Loucy (cell line): ENCODE measurements around the gene CDK1.

Experiments used
- H2AFZ ChIP-seq: fragments of 200-600 bp; sonication (generic); 2 replicates; pipeline ENCODE4 v1.6.0; 2016; ENCODE audit warnings: antibody characterized with exemption, mild to moderate bottlenecking, low read length, moderate library complexity
- H3F3A ChIP-seq: fragments of 200-600 bp; 2 replicates; pipeline ENCODE4 v1.6.0; 2016; ENCODE audit warnings: antibody characterized with exemption, low read depth, mild to moderate bottlenecking
- H3K27me3 ChIP-seq: fragments of 200-600 bp; sonication (generic); 2 replicates; pipeline ENCODE4 v1.6.1; 2014; ENCODE audit warnings: low read length, mild to moderate bottlenecking; ENCODE audit not compliant: insufficient read depth, poor library complexity, severe bottlenecking
- H3K36me3 ChIP-seq: fragments of 200-600 bp; sonication (generic); 2 replicates; pipeline ENCODE4 v1.6.1; 2016; ENCODE audit warnings: low read length; ENCODE audit not compliant: insufficient read depth
- H3K4me1 ChIP-seq: fragments of 200-600 bp; sonication (generic); 2 replicates; pipeline ENCODE4 v1.5.1; 2014; ENCODE audit warnings: low read length, mild to moderate bottlenecking; ENCODE audit not compliant: insufficient read depth, poor library complexity, severe bottlenecking
- H3K4me2 ChIP-seq: fragments of 200-600 bp; sonication (generic); 2 replicates; pipeline ENCODE4 v1.6.0; 2014; ENCODE audit warnings: antibody characterized with exemption, low read length, low read depth, mild to moderate bottlenecking; ENCODE audit not compliant: poor library complexity, severe bottlenecking
- H3K4me3 ChIP-seq: fragments of 200-600 bp; sonication (generic); 2 replicates; pipeline ENCODE4 v1.5.1; 2014; ENCODE audit warnings: low read length, mild to moderate bottlenecking, mixed read lengths; ENCODE audit not compliant: poor library complexity, severe bottlenecking
- H3K79me2 ChIP-seq: fragments of 200-600 bp; sonication (generic); 2 replicates; pipeline ENCODE4 v1.6.1; 2014; ENCODE audit warnings: low read length; ENCODE audit not compliant: insufficient read depth
- H3K9ac ChIP-seq: fragments of 200-600 bp; sonication (generic); 2 replicates; pipeline ENCODE4 v1.6.0; 2014; ENCODE audit warnings: mild to moderate bottlenecking, low read depth, low read length, moderate library complexity; ENCODE audit not compliant: poor library complexity, severe bottlenecking
- H3K9me2 ChIP-seq: fragments of 200-600 bp; sonication (generic); replicated peaks from 2 replicates; pipeline ENCODE4 v1.6.1; 2016; ENCODE audit warnings: low read depth, low read length, mixed read lengths
- H3K9me3 ChIP-seq: fragments of 200-600 bp; sonication (generic); 2 replicates; pipeline ENCODE4 v1.6.1; 2014; ENCODE audit warnings: mild to moderate bottlenecking, antibody characterized with exemption, low read length, low read depth; ENCODE audit not compliant: insufficient read depth
- H4K20me1 ChIP-seq: fragments of 200-600 bp; sonication (generic); 2 replicates; pipeline ENCODE4 v1.6.0; 2014; ENCODE audit warnings: antibody characterized with exemption, low read length, mild to moderate bottlenecking; ENCODE audit not compliant: insufficient read depth, poor library complexity, severe bottlenecking
- EZH2phosphoT487 ChIP-seq: fragments of 200-600 bp; IDR thresholded peaks from 2 replicates; pipeline ENCODE4 v1.6.1; 2018; ENCODE audit warnings: antibody characterized with exemption, mild to moderate bottlenecking, moderate library complexity, borderline replicate concordance
- TF ChIP-seq, protein P1 (sequence below): fragments of 200-600 bp; sonication (generic); conservative IDR thresholded peaks from 2 replicates; pipeline ENCODE4 v1.5.1; 2014; ENCODE audit warnings: mild to moderate bottlenecking, antibody characterized with exemption, low read length

The CDK1 gene

DNA sequence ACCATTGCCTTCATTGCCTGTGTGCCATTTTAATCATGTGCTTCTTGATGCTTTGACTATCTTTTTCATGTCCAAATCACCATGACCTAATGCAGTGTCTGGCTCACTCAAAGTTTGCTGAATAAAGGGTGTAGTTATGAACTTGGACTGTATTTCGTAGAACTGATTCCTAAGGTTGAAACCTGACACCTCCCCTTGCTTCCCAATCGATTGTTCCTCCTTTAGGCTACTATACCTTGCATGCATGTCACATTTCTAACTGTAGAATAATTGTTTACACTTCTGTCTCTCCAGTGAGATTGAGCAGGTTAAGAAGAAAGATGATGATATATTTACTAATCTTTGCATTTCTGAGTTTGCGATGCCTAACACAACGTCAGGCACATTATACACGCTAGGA is 41.0 kb upstream of the CDK1 start:
- Histone ChIP-seq H2AFZ (no peak overlapping the region), H3K27me3 (no peaks in the 10 kb centered on the region), H3K79me2 (no peaks in the 10 kb centered on the region), H4K20me1 (no peaks in the 10 kb centered on the region), H3K36me3 (no peaks in the 10 kb centered on the region), H3K4me1 (no peaks in the 10 kb centered on the region), H3K9me2 (no peaks in the 10 kb centered on the region), H3F3A (no peaks in the 10 kb centered on the region), H3K9ac (no peak overlapping the region), H3K9me3 (no peaks in the 10 kb centered on the region), H3K4me3 (no peak overlapping the region), H3K4me2 (no peak overlapping the region)
- TF ChIP-seq, protein P1, sequence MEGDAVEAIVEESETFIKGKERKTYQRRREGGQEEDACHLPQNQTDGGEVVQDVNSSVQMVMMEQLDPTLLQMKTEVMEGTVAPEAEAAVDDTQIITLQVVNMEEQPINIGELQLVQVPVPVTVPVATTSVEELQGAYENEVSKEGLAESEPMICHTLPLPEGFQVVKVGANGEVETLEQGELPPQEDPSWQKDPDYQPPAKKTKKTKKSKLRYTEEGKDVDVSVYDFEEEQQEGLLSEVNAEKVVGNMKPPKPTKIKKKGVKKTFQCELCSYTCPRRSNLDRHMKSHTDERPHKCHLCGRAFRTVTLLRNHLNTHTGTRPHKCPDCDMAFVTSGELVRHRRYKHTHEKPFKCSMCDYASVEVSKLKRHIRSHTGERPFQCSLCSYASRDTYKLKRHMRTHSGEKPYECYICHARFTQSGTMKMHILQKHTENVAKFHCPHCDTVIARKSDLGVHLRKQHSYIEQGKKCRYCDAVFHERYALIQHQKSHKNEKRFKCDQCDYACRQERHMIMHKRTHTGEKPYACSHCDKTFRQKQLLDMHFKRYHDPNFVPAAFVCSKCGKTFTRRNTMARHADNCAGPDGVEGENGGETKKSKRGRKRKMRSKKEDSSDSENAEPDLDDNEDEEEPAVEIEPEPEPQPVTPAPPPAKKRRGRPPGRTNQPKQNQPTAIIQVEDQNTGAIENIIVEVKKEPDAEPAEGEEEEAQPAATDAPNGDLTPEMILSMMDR: no peak
- no peak for TF ChIP-seq EZH2phosphoT487

DNA sequence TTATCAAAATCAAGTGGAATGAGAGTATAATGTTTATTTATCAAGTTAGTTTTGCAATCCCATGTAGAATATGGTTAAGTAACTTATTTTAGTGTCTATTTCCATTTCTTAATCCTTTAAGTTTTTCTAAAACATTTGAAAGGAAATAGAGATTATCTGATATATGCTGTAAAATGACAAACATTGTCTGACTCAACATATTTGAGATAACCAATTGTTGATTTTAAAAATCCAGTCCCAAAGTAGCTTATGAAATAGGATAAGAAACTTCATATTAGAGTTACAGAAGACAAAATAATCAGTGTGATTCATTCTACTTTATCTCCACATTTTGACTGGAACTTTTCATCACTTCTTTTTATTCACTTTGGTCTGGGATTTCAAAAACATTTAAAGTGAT is 38.7 kb upstream of the CDK1 start:
- H3K4me3 ChIP-seq: no peak overlapping the region
- H3K9ac ChIP-seq: no peak overlapping the region

DNA sequence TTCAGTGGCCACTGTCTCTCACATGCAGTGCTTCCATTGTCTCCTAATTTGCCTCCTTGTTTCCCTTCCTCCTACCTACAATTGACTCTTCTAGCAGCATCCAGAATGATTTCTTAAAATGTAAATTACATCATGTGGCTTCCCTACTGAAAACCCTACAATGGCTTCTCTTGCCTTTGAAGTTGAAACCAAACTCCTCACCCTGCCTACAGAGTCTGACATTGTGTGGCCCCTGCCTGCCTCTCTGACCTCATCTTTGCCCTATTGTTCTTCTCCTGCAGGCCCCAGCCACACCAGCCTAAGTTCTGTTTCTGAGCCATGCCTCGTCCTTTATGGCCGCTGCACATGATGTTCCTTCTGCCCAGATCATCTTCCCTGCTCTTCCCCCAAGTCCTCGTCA is 35.8 kb upstream of the CDK1 start:
- no peaks in the 10 kb centered on the region for H4K20me1 ChIP-seq
- no peaks in the 10 kb centered on the region for H3K4me1 ChIP-seq
- no peak overlapping the region for H2AFZ ChIP-seq
- no peak overlapping the region for H3K4me2 ChIP-seq
- no peak overlapping the region for H3K9ac ChIP-seq
- no peaks in the 10 kb centered on the region for H3K27me3 ChIP-seq
- H3K9me2 ChIP-seq: no peaks in the 10 kb centered on the region
- TF ChIP-seq, protein P1: no peak
- TF ChIP-seq EZH2phosphoT487: no peak
- H3K4me3 ChIP-seq: no peak overlapping the region
- no peaks in the 10 kb centered on the region for H3K9me3 ChIP-seq
- H3K36me3 ChIP-seq: no peaks in the 10 kb centered on the region
- H3K79me2 ChIP-seq: no peaks in the 10 kb centered on the region
- no peaks in the 10 kb centered on the region for H3F3A ChIP-seq

More for the DNA sequence above, 38.7 kb upstream of the CDK1 start:
- no peaks in the 10 kb centered on the region for H3K36me3 ChIP-seq
- H4K20me1 ChIP-seq: no peaks in the 10 kb centered on the region
- H3K9me3 ChIP-seq: no peaks in the 10 kb centered on the region
- no peaks in the 10 kb centered on the region for H3F3A ChIP-seq
- H3K79me2 ChIP-seq: no peaks in the 10 kb centered on the region
- TF ChIP-seq, protein P1: no peak
- H3K4me2 ChIP-seq: no peak overlapping the region
- H3K27me3 ChIP-seq: no peaks in the 10 kb centered on the region
- no peaks in the 10 kb centered on the region for H3K9me2 ChIP-seq
- H3K4me1 ChIP-seq: no peaks in the 10 kb centered on the region
- H2AFZ ChIP-seq: no peak overlapping the region
